ENCODE data around the gene NCOA3. TPM values are rescaled to one million over a fixed set of nuclear protein-coding genes. Genes with fewer than 3 reads are reported as not detected.

Gene NCOA3
- polyA plus RNA-seq, 1 of the 3 experiments (the other 2 are of a cell fraction): 5.8 TPM

DNA sequence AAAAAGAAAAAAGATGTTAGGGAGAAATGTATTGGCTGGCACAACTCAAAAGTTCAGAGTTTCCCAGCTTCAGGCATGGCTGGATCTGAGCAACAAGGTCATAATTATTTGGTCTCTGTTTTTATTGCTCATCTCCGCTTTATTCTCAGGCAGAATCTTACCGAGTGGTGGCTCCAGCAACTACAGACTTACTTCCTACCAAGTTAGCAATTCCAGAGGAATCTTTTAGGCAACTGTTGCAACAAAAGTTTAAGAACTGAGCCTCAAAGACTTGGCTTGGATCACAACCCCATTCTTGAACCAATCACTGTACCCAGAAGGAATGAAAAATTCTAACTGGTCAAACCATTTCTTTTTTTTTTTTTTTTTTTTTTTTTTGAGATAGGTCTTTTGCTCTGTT is 35.5 kb upstream of the NCOA3 start:
- ChIA-PET CTCF (no interaction called here), POLR2A (no interaction called here)
- TF ChIP-seq MEF2A (IDR thresholded peaks at IDR 0.05; ENCODE audit: borderline replicate concordance, low read depth) (no peak), ELF1 (IDR thresholded peaks at IDR 0.05) (no peak), MXI1 (IDR thresholded peaks at IDR 0.05; ENCODE audit: low read depth, low read length) (no peak)
- TF ChIP-seq, protein P1, sequence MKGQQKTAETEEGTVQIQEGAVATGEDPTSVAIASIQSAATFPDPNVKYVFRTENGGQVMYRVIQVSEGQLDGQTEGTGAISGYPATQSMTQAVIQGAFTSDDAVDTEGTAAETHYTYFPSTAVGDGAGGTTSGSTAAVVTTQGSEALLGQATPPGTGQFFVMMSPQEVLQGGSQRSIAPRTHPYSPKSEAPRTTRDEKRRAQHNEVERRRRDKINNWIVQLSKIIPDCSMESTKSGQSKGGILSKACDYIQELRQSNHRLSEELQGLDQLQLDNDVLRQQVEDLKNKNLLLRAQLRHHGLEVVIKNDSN (IDR thresholded peaks at IDR 0.05; ENCODE audit: borderline replicate concordance, low read depth): no peak
- Histone ChIP-seq H4K20me1 (ENCODE audit: insufficient read depth) (no peaks in the 10 kb centered on the region), H3K9ac (no peak overlapping the region), H3K4me3 (ENCODE audit: low read depth in 2 of 2, low read length in 1 of 2) (no peak overlapping the region), H3K27ac (ENCODE audit: low read depth in 2 of 2, low read length in 1 of 2) (no peak overlapping the region), H2AFZ (ENCODE audit: low read depth) (no peak overlapping the region), H3F3A (replicated peaks; ENCODE audit: insufficient read depth) (peaks cover 10% of the 10 kb centered on the region), H3K4me2 (no peak overlapping the region), H3K9me2 (no peaks in the 10 kb centered on the region), H3K79me2 (ENCODE audit: insufficient read depth) (no peaks in the 10 kb centered on the region), H3K9me3 (no peaks in the 10 kb centered on the region), H3K27me3 (ENCODE audit: insufficient read depth) (no peaks in the 10 kb centered on the region), H3K4me1 (ENCODE audit: control insufficient read depth in 1 of 2, insufficient read depth in 2 of 2, low read depth in 1 of 2, low read length in 1 of 2) (peaks cover 7 to 10% of the 10 kb centered on the region in 2 experiments; a peak in 2 of 4 replicates), H3K36me3 (replicated peaks in 1 of 2; ENCODE audit: control insufficient read depth in 1 of 2, insufficient read depth in 2 of 2, low read length in 1 of 2) (no peaks in the 10 kb centered on the region)
- 97% methylated on average over 2 of the region's 2 CpGs for WGBS (ENCODE audit: low lambda C conversion rate)
- DNase-seq: no peak

DNA sequence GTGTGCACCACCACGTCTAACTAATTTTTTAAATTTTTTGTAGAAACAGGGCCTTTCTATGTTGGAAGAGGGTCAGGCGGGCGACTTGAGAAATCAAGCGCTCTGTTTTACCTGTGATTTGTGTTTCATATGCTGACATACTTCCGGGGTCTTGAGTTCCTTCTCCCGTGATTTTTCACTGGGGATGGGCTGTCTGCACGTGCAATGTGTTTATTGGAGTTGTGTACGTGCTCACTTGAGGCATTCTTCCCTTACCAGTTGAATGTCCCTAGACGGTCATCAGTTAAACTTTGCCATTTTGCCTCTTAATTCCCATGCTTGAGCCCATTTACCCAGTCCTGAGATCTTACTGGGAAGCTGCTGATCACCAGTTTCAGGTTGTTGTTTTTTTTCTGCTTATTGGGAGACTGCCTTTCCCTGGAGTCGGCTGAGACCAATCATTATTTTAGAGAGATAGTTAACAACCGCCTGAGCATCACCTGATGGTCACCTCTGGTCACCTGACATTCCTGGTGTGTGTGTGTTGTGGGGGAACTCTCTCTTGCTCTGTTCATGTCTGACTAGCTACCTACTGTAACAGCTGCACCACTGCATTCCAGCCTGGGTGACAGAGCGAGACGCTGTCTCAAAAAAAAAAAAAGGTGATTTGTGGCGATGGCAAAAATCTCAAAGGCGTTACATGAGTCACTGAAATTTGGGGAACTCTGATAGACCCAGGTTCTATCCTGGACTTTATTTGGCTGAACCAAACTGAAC is 34.8 kb upstream of the NCOA3 start:
- CTCF ChIA-PET: no interaction called here
- DNase-seq: no peak
- Histone ChIP-seq H3K27ac (ENCODE audit: low read depth in 2 of 2, low read length in 1 of 2) (no peak overlapping the region), H3K4me1 (ENCODE audit: control insufficient read depth in 1 of 2, insufficient read depth in 2 of 2, low read depth in 1 of 2, low read length in 1 of 2) (peaks cover 7 to 10% of the 10 kb centered on the region in 2 experiments; a peak in 2 of 4 replicates), H3K9ac (no peak overlapping the region), H3K36me3 (replicated peaks in 1 of 2; ENCODE audit: control insufficient read depth in 1 of 2, insufficient read depth in 2 of 2, low read length in 1 of 2) (no peaks in the 10 kb centered on the region), H3K27me3 (ENCODE audit: insufficient read depth) (no peaks in the 10 kb centered on the region), H2AFZ (ENCODE audit: low read depth) (no peak overlapping the region), H3K4me3 (ENCODE audit: low read depth in 2 of 2, low read length in 1 of 2) (no peak overlapping the region), H3F3A (replicated peaks; ENCODE audit: insufficient read depth) (peaks cover 10% of the 10 kb centered on the region), H3K9me2 (no peaks in the 10 kb centered on the region), H3K4me2 (no peak overlapping the region), H3K9me3 (no peaks in the 10 kb centered on the region), H3K79me2 (ENCODE audit: insufficient read depth) (no peaks in the 10 kb centered on the region), H4K20me1 (ENCODE audit: insufficient read depth) (no peaks in the 10 kb centered on the region)
- 99% methylated on average over 15 of the region's 15 CpGs for WGBS (ENCODE audit: low lambda C conversion rate)
- TF ChIP-seq FOSL2 (IDR thresholded peaks at IDR 0.05; ENCODE audit: borderline replicate concordance, low read depth) (no peak), NFIC (IDR thresholded peaks at IDR 0.05; ENCODE audit: borderline replicate concordance) (no peak), SIN3A (IDR thresholded peaks at IDR 0.05; ENCODE audit: borderline replicate concordance, low read depth, low read length) (no peak)
- POLR2A ChIA-PET: no interaction called here

- Histone ChIP-seq H3K36me3 (replicated peaks in 1 of 2; ENCODE audit: control insufficient read depth in 1 of 2, insufficient read depth in 2 of 2, low read length in 1 of 2) (no peaks in the 10 kb centered on the region), H3K4me3 (ENCODE audit: low read depth in 2 of 2, low read length in 1 of 2) (no peak overlapping the region), H3F3A (replicated peaks; ENCODE audit: insufficient read depth) (peaks cover 10% of the 10 kb centered on the region), H3K4me2 (no peak overlapping the region), H3K9ac (no peak overlapping the region), H4K20me1 (ENCODE audit: insufficient read depth) (no peaks in the 10 kb centered on the region), H2AFZ (ENCODE audit: low read depth) (peak overlapping the region; percentile 50; the same call in 1 of the 2 replicates), H3K79me2 (ENCODE audit: insufficient read depth) (no peaks in the 10 kb centered on the region), H3K4me1 (ENCODE audit: control insufficient read depth in 1 of 2, insufficient read depth in 2 of 2, low read depth in 1 of 2, low read length in 1 of 2) (peaks cover 7 to 10% of the 10 kb centered on the region in 2 experiments; a peak in 2 of 4 replicates), H3K9me2 (no peaks in the 10 kb centered on the region), H3K9me3 (no peaks in the 10 kb centered on the region), H3K27ac (ENCODE audit: low read depth in 2 of 2, low read length in 1 of 2) (peak overlapping the region in 1 of 2 experiments; percentile 56; a peak in 2 of 4 replicates), H3K27me3 (ENCODE audit: insufficient read depth) (no peaks in the 10 kb centered on the region)
- POLR2A ChIA-PET: no interaction called here
- 70% methylated on average over 14 of the region's 14 CpGs for WGBS (ENCODE audit: low lambda C conversion rate)
- CTCF ChIA-PET: interaction anchor here (0.8 to 2.0 kb wide), 3 partner anchors 34 to 153 kb away, joined by 3 to 7 read pairs (median 3); no protein-coding TSS in a partner anchor
- TF ChIP-seq EP300 (IDR thresholded peaks at IDR 0.05; ENCODE audit: borderline replicate concordance in 1 of 2, low read depth in 1 of 2, low read length in 1 of 2) (peak in 1 of 2 experiments; percentile 31; a peak in 1 of 4 replicates), GABPA (IDR thresholded peaks at IDR 0.05; ENCODE audit: low read depth) (no peak), PBX3 (IDR thresholded peaks at IDR 0.05) (no peak), TCF12 (IDR thresholded peaks at IDR 0.05) (peak; percentile 31; the same call in 1 of the 2 replicates), GATA2 (CRISPR knock-in tag; IDR thresholded peaks at IDR 0.05) (peak; percentile 51), FOXM1 (IDR thresholded peaks at IDR 0.05; ENCODE audit: low read depth) (no peak)
- peak; percentile 47 for DNase-seq
Measured at GRCh38 chr20:47468290-47469050, 33.2 kb upstream of the NCOA3 start.

Data from SK-N-SH (cell line).